CD4-positive, alpha-beta T cell treated with Interleukin-15 for 4 hours (primary cell): ENCODE measurements around the gene PPM1A.

Source experiments
- DNase-seq: peaks from one replicate; pipeline ENCODE4 v3.0.0-alpha.2; 2020; ENCODE audit warnings: low spot score

PPM1A gene

DNA sequence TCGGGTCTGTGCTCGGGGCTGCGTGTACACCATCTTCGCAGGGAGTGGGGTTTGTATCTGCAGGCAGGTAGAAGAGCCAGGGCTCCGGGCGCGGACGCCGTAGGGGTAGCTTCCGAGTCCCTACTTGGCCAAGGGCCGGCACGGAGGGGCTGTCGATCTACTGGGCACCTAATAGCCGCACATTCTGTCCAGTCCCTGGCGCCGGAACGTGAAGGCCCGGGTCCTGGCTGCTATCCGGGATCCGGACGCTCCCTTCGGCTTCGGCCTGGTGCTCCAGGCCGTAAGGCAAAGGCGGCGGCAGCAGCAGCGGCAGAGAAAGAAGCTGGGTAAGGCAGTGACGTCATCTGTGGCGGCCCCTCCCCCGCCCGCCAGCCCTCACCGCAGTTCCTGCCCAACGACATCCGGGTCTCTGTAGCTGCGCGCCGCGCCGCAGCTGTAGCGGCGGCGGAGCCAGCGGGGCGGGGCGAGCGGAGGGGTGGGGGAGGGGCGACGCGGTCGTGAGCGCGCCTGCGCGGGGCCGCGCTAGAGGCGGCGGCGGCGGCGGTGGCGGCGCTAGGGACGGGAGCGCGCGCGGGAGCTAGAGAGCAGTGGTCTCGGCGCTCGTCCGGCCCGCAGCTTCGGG lies at the start of gene PPM1A:
PPM1A (plus strand) TSS at position 525 of the 622 bp plus-strand sequence. CDS start 33,483 bp downstream, outside the sequence.
- DNase-seq: peak; percentile 96

DNA sequence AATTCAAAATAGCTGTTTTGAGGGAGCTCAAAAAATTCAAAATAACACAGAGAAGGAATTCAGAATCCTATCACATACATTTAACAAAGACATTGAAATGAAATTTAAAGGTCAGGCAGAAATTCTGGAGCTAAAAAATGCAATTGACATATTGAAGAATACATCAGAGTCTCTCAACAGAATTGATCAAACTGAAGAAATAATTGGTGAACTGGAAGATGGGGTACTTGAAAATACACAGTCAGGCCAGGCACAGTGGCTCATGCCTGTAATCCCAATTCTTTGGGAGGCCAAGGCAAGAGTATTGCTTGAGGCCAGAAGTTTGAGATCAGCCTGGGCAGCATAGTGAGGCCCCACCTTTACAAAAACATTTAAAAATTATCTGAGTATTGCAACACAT lies 49.7 kb upstream of the PPM1A start:
- DNase-seq: no peak

DNA sequence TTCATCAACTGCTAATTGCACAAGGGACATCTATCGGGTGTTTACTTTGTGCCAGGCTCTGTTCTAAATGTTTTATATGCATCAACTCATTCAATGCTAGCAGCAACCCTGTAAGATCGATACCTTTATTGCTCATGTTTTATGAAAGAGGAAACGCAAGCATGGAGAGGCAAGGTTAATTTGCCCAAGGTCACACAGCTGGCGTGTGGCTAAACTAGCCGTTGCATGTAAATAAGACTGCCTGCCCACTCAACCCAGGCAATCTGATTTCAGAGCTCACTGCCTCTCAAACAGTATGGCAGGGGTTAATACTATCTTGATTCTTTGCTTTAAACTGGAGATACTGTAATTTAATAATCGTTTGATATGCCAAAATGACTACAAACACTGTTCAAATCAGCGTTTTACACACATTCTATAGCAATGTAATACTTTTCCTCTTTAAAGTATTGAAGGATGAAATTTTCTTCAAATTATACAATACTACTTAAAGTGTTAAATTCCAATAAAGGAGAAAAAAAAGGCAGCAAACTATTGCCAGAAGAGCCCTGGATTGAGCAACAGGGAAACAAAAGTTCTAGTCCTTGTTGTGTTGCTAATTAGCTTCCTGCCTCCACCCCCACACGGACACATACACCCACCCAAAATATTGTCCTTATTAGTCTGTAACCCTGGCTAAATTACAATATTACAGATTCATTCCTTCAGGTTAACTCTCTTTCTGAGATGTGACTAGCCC lies 44.7 kb upstream of the PPM1A start:
- DNase-seq: no peak

DNA sequence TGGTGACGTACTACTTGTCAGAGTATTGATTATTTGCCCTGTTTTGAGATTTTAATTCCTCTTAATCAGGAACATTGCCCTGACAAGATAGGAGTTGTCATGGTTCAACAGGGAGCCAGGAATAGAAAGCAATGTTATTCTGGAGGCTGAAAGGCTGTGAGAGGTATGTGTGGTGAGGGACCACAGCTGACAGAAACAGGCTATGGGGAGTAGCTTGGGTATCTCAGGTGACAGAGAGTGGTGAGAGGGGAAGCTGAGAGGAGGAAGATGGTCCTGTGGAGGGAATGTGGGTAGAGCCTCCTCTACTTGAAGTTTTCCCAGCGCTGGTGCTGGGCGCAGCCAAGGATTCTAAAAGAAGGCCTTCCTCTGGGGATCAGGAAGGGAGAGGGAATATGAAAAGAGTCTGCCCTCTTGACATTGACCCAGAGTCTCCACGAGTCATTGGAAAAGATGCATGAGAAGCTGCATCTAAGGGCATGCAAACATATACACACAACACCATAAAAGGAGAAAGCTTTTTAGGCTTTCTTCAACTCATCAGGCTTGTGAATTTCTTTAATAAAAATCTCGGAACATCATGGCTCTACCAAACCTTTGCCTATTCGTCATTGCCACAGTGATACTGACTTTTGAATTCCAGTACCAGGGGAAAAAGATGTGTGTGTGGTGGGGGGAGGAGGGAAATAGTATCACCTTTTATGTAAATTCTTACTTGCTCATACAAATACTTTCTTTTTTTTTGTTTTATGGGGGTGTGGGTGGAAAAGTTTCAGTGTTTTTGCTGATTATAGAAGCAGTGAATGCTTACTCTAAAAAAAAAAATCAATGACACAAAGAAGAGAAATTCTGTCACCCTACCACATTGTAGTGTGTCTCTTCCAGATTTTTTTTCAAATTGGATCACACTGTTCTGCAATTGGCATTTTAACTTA lies 43.9 kb upstream of the PPM1A start:
- DNase-seq: no peak

GRCh38 chr14:60206249-60206670 lies 42.8 kb upstream of the PPM1A start:
- DNase-seq: no peak

DNA sequence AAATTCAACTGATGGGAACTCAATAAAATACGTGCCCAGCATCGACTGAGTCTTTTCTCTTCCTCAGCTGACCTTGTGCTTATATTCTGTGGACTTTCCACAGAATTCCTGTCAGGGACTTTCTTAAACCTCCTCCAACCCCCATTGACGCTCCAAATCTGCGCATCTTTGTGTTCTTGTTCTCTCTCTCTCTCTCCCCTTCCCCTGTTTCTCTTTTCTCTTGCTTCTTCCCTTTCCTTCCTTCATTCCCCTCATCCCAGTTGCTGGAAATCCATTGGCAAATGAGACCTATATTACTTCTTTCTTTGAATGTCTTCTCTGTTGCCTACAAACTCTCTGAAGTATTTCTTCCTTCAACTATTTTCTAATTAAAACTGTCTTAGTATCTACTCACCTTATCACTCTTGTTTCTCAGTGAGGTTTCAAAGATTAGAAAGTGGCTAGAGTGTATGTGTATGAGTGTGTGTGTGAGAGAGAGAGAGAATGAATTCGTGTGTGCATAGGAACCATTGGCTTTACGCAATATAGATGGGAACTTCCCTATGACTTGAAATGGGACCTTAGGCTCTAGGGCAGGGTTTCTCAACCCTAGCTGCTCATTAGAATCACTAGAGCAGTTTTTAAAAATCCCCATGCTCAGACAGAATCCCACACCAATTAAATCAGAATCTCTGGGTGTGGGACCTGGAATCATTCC lies 42.0 kb upstream of the PPM1A start:
- no peak for DNase-seq

DNA sequence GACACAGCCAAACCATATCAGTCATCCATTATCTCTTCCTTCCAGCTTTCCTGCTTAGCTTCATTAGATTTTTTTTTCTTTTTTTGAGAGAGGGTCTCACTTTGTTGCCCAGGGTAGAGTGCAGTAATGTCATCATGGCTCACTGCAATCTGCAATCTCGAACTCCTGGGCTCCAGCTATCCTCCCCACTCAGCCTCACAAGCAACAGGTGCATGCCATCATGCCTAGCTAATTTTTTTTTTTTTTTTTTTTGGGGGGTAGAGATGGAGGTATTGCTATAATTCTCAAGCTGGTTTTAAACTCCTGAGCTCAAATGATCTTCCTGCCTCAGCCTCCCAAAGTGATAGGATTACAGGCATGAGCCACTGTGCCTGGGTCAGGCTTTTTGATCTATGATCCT lies 38.3 kb upstream of the PPM1A start:
- DNase-seq: no peak

- DNase-seq: no peak
Measured at GRCh38 chr14:60211153-60211552, 37.9 kb upstream of the PPM1A start.

- no peak for DNase-seq
Measured at GRCh38 chr14:60212503-60213371, 36.3 kb upstream of the PPM1A start.

DNA sequence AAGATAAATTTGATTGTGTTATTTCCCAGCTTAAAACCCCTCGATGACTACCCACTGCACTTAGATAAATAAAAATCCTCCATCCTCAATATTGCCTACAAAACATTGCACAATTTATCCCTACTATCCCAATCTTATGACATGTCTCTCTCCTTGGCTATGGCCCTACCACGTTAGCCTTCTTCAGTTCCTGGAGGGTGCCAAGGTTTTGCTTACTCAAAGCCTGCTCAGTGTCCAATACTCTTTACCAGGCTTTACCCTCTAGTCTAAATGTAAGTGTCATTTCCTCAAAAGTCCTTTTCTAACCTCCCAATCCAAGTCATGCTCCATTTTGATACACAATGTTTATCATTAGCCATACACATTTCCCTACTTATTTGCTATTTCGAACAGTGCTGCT lies 35.0 kb upstream of the PPM1A start:
- DNase-seq: no peak

DNA sequence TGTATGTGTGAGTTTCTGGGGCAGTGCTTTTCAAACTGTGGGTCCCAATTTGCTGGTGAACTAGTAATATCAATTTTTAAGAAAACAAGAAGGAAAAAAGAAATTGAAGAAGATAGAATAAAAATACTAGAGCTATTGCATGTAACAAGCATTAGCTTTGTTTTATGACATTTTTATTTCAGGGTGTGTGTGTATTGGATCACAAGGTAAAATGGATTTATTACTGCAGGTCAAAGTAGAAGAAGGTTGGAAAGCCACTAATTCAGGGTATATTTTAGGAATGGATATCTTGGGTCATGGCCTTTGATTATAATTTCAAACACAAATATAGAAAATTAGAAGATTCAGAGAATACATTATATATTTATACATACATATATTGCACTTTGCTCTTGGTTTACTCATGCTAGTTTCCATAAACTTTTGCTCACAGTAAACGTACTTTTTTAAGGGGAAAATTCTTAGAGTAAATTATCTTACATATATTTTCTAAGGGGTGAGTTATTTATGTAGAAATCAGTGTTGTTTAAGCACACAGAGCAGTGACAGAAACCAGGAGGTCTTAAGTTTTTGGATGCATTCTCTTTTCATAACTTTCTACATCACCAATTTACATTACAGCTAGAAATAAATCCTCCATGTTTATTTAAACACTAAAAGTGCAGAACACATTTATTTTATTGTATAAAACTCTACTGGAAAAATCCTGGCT lies 34.5 kb upstream of the PPM1A start:
- DNase-seq: no peak

GRCh38 chr14:60215127-60215444 lies 33.9 kb upstream of the PPM1A start:
- DNase-seq: no peak

GRCh38 chr14:60215520-60216420 lies 33.3 kb upstream of the PPM1A start:
- DNase-seq: no peak

DNA sequence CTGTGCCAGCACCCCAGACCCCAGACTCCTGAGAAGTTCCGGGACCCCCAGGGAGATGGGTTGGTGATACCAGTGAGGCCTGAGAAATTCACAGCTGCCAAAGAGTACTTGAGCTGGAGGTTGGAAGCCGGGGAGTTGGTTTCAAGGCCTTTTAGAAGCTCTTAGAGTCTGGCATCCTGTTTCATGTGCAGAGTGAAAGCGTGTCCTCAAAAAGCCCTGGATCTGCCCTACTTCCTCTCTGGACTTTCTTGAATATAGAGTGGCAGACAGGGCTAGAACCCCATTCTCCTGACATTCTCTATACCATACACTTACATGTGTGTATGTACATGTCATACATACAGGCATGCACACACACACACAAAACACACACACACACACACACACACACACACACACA lies 31.3 kb upstream of the PPM1A start:
- DNase-seq: no peak

- no peak for DNase-seq
Measured at GRCh38 chr14:60220084-60220483, 28.9 kb upstream of the PPM1A start.

- DNase-seq: no peak
Measured at GRCh38 chr14:60220917-60221316, 28.1 kb upstream of the PPM1A start.

DNA sequence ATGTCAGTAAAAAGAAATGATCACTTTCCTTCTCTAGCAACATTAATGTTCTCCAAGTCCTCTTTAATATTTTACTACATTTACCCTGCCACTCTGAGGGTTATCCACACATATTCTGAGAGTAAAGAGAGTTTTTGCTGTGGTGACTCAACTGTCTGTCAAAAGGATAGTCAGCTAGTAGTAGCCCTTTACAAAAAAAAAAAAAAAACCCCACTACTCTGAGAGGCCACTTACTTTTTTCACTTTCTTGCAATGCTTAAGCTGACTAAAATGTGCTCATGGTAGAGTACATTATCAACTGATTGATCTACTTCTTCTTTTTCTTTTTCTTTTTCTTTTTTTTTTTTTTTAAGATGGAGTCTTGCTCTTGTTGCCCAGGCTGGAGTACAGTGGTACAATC lies 27.6 kb upstream of the PPM1A start:
- DNase-seq: no peak

GRCh38 chr14:60222820-60223219 lies 26.2 kb upstream of the PPM1A start:
- no peak for DNase-seq

- DNase-seq: no peak
Measured at GRCh38 chr14:60225265-60225664, 23.8 kb upstream of the PPM1A start.

DNA sequence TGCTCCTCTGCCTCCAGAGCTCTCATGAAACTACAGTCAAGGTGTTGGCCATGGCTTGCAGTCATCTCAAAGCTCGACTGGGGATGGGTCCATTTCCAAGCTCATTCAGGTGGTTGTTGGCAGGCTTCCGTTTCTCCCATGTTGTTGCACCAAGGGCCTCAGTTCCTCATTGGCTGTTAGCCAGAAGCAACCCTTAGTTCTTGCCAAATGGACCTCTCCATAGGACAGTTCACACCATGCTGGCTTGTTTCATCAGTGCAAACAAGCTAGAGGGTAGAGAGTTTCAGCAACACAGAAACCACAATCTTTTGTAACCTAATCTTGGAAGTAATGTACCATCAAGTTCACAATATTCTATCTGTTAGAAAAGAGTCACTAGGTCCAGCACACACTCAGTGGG lies 22.7 kb upstream of the PPM1A start:
- no peak for DNase-seq
